K562 (cell line): ENCODE data around the gene RAB13. TPM values are rescaled to one million over a fixed set of nuclear protein-coding genes. Genes with fewer than 3 reads are reported as not detected.

Source experiments
- VEZF1 ChIP-seq: fragments of 200-800 bp; sonication (Bioruptor generic); IDR thresholded peaks from 2 replicates; pipeline ENCODE4 v1.6.1; 2017; ENCODE audit warnings: missing genetic modification characterization, missing compliant biosample characterization
- ZNF407 ChIP-seq: fragments of 450-650 bp; IDR thresholded peaks from 2 replicates; pipeline ENCODE4 v1.6.1; 2016; ENCODE audit warnings: low read depth
- polyA plus RNA-seq, 8 experiments: library from polyadenylated mRNA; depleted of rRNA in 4 of 8; stranded (reverse) in 5 of 8; unstranded in 3 of 8; fragments of >200 nt; fragmentation: Nextera tagmentation in 2 of 8; fragmentation: Illumina TruSeq in 1 of 8; extraction: Ambion mirVana in 2 of 8; extraction: Trizol in 1 of 8; gene quantifications; 2 replicates each; pipeline versions ENCODE4 v1.2.1 to v1.2.3, GENCODE V29; 2011 to 2014; ENCODE audit warnings: inconsistent platforms in 1 of 8, missing spikeins in 1 of 8
- total RNA-seq, 7 experiments: library from RNA; depleted of rRNA in 6 of 7; stranded (reverse); fragments of >200 nt in 6 of 7; fragmentation: Illumina TruSeq in 2 of 7; extraction: Trizol in 2 of 7; gene quantifications; 2 replicates each; pipeline versions ENCODE4 v1.2.1 to v1.2.3, GENCODE V29; 2011 to 2021; ENCODE audit warnings: low replicate concordance in 1 of 7

Gene RAB13
- total and polyA plus RNA-seq, 9 of the 15 experiments (the other 6 are each of a cell fraction or from before 2014, with no cell fraction given) = 22.3 to 100 (median 39.8) TPM

GRCh38 chr1:153958111-153958960 lies 27.8 kb downstream of the RAB13 start, which contains the start of gene CRTC2 (continued):
- TF ChIP-seq VEZF1 (CRISPR knock-in tag) (peak; percentile 78), ZNF407 (no peak; the same call in 1 of the 2 replicates)
